Astrocyte of the cerebellum (primary cell): ENCODE measurements around the gene C1orf21.

Experiments used
- DNase-seq: peaks from one replicate; pipeline ENCODE4 v3.0.0-alpha.2; 2011; ENCODE audit warnings: low read depth
- H3K4me3 ChIP-seq: 2 replicates; pipeline ENCODE4 v1.5.1; 2011; ENCODE audit warnings: mild to moderate bottlenecking, low read depth, low read length, moderate library complexity
- in situ Hi-C: cut with HindIII; loops from 2 replicates; pipeline ENCODE4 v1.10.0; 2017; ENCODE audit warnings: low sequenced_read_pairs
- TF ChIP-seq, protein P1 (sequence below): IDR thresholded peaks from 2 replicates; pipeline ENCODE4 v1.5.1; 2012; ENCODE audit warnings: low read length, low read depth, moderate library complexity, mild to moderate bottlenecking; ENCODE audit errors: missing control alignments

C1orf21 gene

DNA sequence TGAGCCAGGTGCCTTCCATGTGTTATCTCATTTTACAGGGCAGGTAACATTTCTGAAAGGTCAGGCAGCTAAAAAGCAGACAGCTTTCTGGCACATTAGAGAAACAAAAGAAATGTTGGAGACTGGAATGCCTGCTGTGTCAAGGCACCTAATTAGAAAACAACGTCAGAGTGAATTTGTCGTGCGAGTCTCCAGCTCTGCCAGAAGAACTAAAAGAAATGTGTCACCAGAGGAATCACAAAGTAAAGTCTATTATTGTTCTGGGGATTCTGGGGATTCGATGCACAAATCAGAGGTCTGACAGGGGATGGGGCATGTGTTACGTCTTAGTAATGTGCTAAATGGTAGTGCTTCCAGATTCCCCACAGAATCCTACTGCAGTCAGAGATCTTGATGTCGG, 278.5 kb downstream of the C1orf21 start:
- H3K4me3 ChIP-seq: no peak overlapping the region
- TF ChIP-seq, protein P1, sequence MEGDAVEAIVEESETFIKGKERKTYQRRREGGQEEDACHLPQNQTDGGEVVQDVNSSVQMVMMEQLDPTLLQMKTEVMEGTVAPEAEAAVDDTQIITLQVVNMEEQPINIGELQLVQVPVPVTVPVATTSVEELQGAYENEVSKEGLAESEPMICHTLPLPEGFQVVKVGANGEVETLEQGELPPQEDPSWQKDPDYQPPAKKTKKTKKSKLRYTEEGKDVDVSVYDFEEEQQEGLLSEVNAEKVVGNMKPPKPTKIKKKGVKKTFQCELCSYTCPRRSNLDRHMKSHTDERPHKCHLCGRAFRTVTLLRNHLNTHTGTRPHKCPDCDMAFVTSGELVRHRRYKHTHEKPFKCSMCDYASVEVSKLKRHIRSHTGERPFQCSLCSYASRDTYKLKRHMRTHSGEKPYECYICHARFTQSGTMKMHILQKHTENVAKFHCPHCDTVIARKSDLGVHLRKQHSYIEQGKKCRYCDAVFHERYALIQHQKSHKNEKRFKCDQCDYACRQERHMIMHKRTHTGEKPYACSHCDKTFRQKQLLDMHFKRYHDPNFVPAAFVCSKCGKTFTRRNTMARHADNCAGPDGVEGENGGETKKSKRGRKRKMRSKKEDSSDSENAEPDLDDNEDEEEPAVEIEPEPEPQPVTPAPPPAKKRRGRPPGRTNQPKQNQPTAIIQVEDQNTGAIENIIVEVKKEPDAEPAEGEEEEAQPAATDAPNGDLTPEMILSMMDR: no peak
- in situ Hi-C loops: no loop called here
- DNase-seq: no peak

DNA sequence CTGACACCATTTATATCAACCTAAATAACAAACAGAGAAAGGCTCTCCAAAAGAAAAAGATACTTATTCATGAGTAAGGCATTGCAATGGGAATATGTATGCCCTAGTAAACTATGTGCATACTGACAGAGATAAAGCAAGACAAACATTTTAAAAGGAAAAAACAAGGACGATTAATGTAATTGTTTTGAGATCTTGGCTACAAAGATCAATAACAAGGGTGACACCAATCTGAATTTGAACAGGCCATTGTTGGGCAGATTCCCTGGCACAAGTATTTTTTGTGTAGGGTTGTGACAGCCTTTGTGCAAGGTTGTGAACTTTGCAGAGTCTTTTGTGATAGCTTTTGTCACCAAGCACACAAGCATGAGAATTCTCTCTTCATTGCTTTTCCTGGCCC, 282.6 kb downstream of the C1orf21 start:
- in situ Hi-C loops: no loop called here
- no peak for DNase-seq
- H3K4me3 ChIP-seq: no peak overlapping the region
- TF ChIP-seq, protein P1: no peak

- in situ Hi-C loops: no loop called here
- no peak overlapping the region for H3K4me3 ChIP-seq
- TF ChIP-seq, protein P1: no peak
- no peak for DNase-seq
Observed at GRCh38 chr1:184672013-184672726, 285.3 kb downstream of the C1orf21 start.

DNA sequence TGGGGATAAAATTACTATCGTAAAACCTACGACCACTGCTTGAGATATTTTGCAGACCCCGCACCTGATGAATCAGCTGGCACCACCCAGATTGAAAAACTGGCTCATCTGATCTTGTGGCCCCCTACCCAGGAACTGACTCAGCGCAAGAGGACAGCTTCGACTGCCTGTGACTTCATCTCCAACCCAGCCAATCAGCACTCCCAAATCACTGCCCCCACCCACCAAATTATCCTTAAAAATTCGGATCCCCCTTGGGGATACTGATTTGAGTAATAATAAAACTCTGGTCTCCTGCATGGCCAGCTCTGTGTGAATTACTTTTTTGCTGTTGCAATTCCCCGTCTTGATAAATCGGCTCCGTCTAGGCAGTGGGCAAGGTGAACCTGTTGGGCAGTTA, 286.5 kb downstream of the C1orf21 start:
- in situ Hi-C loops: no loop called here
- TF ChIP-seq, protein P1: no peak
- H3K4me3 ChIP-seq: no peak overlapping the region
- DNase-seq: no peak

- H3K4me3 ChIP-seq: no peak overlapping the region
- TF ChIP-seq, protein P1: no peak
- in situ Hi-C loops: no loop called here
- no peak for DNase-seq
Observed at GRCh38 chr1:184677344-184677743, 290.5 kb downstream of the C1orf21 start.
